HuH-7 (cell line): ENCODE data around the gene CCDC138.

Experiments used
- DNase-seq: peaks from one replicate; pipeline ENCODE4 v3.0.0; 2011; ENCODE audit warnings: low spot score

CCDC138 gene

DNA sequence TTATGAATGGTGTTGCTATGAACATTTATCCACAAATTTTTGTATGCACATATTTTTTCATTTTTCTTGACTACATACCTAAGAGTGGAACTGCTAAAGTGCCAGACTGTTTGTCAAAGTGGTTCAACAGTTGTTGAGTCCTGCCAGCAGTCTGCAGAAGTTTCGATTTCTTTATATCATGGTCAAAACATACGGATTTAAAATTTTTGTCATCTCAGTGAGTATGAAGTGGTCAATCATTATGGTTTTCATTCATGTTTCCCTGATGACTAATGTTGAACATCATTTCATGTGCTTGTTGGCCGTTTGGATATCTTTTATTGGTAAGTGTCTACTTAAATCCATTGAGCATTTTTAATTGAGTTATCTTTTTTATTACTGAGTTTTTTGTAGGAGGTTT lies 39.2 kb downstream of the CCDC138 start:
- no peak for DNase-seq

DNA sequence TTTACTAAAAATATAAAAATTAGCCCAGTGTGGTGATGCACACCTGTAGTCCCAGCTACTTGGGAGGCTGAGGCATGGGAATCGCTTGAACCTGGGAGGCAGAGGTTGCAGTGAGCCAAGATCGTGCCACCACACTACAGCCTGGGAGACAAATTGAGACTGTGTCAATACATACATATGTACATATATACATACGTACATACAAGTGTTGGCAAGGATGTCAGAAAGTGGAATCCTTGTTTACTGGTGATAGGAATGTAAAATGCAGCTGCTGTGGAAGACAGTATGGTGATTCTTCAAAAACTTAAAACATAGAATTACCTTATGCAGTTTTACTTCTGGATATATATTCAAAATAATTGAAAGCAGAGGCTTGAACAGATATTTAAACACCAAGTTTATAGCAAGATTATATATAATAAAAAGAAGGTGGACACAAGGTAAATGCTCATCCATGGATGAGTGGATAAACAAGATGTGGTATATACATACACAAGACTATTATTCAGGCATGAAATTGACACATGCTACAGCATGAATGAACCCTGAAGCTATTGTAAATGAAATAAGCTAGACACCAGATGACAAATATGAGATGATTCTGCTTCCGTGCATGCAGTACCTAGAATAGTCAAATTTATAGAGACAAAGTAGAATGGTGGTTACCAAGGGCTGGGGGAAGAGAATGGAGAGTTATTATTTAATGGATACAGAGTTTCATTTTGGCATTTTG lies 43.2 kb downstream of the CCDC138 start:
- no peak for DNase-seq

DNA sequence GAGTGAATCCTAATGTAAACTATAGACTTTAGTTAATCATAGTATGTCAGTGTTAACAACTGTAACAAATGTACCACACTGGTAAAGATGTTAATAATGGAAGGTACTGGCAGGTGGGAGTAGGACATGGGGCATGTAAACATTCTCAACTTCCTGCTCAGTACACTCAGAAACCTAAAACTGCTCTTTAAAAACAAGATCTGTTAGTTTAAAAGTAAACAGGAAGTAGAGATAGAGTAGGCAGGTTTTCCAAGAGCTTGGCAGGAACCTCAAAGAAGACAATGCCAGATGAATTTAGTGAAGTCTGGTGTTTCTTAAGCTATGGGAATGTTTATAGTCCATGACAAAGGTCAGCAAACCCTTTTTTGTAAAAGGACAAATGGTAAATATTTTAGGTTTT lies 46.6 kb downstream of the CCDC138 start:
- peak; percentile 2 for DNase-seq

DNA sequence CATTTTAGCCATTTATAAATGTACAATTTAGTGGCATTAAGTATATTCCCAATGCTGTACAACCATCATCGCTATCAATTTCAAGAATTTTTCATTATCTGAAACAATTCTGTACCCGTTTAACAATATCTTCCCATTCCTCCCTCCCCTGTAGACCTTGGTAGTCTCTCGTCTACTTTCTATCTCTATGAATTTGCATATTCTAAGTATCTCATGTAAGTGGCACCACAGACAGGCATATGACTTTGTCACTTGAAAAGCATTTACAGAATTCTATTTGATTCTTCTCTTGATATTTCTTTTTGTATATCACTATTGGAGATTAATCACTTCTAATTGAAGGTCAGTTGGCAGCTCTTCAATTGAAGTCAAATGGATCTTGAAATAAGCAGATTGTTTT lies 48.0 kb downstream of the CCDC138 start:
- no peak for DNase-seq

DNA sequence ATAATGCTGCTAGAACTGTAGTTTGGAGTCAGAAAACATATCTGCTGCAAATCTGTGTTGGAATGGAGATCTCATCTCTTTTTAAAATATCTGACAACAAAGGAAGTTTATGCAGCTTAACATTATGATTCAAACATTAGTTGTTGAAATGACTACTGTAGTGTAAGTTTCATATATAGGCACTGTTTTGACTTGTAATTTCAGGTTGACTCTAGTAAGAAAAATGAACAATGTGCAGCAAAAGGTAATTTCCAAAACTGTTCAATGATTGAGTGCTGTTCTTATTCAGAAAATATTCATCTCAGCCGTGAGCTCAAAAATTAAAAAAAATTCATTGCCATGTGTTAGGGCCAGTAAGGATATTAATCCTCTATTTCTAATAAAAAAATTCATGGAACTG lies 48.5 kb downstream of the CCDC138 start:
- DNase-seq: no peak

DNA sequence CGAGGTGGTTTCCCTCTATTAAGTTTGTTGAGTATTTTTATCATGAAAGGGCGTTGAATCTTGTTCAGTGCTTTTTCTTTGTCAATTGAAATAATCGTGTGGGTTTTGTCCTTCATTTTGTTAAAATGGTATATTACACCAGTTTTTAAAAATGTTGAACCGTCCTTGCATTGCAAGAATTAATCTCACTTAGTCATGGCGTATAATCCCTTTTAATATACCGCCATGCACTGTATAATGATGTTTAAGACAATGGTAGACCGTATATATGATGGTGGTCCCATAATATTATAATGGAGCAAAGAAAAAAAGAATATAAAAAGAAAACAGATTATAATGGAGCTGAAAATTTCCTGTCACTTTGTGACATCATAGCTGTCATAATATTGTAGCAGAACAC lies 50.6 kb downstream of the CCDC138 start:
- no peak for DNase-seq

DNA sequence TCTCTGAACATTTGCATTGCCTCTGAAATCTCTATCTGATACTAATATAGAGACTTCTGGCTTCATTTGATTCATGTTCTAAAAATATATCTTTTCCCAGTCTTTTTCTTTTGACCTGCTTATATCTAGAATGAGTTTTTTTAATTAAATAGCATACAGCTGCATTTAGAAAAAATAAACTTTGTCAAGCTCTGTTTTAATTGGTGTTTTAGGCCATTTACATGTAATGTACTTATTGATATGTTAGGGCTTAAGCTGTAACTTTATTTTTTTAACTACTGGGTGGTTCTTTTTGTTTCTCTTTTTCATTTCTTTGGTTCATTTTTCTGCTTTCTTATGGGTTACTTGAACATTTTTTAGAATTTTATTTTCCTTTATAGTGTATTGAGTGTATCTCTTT lies 54.9 kb downstream of the CCDC138 start:
- no peak for DNase-seq

DNA sequence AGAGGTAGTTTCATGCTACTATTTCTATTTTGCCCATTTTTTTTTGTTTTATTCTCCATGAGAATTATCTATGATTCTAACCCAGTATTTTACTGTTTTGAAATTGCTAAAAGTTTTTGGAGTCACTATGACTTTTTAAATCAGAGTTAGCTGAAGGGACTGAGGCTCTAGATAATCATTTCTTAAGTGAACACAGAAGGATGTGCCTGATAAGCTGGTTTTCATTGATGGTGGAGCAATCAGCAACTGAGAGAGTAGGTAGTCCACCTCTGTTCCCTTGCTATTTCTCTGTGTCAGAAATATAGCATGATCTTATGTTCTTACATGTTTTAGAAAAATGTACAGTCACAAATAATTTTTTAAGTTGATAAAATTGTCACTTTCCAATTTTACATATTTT lies 59.4 kb downstream of the CCDC138 start:
- DNase-seq: no peak

DNA sequence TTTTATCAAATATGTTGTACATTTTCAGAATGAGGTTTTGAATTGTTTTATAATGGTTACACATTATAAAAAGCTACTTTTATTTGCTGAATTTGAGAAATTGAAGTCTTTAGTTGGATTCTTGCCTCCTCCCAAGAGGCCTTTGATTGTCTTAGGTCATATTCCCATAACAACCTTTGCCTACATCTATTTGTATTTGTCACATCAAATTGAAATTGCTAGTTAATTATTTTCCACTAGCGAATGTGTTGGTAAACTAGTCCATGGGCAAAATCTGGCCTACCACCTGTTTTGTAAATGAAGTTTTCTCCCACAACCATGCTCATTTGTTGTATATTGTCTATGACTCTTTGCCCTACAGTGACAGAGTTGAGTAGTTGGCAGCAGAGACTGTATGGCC lies 60.4 kb downstream of the CCDC138 start:
- DNase-seq: no peak

DNA sequence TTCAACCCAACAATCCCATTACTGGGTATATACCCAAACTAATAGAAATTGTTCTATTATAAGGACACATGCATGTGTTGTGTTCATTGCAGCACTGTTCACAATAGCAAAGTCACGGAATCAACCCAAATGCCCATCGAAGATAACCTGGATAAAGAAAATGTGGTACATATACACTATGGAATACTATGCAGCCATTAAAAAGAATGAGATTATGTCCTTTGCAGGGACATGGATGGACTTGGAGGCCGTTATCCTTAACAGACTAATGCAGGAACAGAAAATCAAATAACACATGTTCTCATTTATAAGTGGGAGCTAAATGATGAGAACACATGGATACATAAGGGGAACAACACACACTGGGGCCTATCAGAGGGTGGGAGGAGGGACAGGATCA lies 65.8 kb downstream of the CCDC138 start:
- DNase-seq: no peak

DNA sequence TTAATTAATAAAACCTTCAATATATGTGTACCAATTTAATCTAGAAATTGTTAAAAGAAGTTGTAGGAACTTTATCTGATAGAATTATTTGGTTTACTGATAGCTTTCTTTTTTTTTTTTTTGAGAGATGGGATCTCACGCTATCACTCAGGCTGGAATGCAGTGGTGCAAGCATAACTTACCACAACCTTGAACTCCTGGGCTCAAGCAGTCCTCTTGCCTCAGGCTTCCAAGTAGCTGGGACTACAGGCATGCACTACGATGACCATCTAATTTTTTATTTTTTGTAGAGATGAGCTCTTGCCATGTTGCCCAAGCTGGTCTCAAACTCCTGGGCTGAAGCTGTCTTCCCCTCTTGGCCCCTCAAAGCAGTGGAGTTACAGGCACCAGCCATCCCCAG lies 66.8 kb downstream of the CCDC138 start:
- DNase-seq: no peak

DNA sequence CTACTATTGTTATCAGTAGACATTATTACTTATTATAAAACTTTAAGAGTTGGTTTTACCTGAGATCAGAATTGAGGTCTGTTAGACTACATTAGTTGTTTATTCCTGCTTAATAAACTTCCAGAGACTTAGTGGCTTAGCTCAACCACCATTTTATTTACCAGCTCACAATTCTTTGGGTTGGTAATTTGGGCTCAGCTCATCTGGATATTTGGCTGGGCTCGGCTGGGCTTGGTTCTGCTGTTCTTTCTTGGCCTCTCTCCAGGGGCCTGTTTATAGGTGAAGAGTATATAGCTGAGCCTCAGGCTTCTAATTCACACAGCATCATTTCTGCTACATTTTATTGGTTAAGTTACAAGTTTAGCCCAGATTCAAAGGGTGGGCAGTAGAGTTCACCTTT lies 67.9 kb downstream of the CCDC138 start:
- no peak for DNase-seq

DNA sequence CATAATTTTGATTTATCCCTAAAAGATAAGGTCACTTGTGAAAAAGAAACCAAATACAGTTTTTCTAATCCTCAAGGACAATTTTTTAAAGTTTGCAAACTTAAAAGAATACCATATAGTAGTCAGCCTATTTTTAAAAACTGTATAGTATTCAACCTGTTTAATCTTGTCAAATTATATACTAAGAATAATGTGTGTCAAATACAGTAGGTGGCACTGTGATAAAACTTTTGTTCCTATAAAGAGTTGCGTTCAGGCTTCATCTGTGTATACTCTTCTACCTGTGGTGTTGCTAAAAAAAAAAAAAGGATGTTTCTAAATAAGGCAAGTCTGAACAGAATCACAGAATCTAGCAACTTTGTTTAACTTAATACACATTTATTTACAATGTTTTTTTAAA lies 68.6 kb downstream of the CCDC138 start:
- DNase-seq: no peak

DNA sequence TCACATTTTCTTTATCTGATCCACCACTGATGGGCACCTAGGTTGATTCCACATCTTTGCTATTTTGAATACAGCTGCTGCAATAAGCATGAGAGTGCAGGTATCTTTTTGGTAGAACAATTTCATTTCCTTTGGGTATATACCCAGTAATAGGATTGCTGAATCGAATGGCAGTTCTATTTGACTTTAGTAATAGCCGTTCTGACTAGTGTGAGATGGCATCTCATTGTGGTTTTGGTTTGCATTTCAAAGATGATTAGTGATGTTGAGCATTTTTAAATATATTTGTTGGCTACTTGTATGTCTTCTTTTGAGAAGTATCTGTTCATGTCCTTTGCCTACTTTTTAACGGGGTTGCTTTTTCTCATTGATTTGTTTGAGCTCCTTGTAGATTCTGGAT lies 72.3 kb downstream of the CCDC138 start:
- DNase-seq: no peak

DNA sequence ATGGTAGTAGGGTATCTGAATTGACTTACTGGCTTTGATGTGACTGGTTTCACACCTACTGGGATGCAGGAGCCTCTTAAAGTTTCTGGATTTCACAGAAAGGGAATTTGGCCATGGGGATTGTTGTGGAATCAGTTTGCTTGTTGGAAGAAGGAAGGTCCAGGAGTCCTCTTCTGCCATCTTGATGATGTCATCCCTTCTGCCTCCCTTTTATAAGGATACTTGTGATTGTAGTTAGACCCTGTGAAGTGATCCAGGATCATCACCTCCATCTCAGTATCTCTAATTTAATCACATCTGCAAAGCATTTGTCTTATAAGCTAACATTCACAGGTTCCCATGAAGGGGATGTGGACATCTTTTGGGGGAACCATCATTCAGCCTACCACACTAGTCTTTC lies 79.5 kb downstream of the CCDC138 start:
- DNase-seq: no peak

DNA sequence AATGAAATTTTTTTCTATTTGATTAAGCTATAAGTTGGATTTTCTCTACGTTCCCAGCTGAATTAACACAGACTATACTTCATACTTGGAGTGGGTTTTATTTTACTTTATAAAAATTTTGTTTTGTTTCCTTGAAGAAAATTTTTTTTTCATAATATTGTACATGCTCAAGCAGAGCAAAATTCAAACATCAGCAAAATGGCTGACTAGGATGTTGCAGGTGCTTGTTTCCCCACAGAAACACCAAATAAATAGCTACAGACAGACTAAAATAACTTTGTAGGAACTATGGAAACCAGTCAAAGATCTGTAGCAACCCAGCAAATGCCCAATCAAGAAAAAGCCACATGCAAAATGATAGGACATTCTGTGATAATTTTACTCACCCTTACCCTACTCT lies 82.3 kb downstream of the CCDC138 start:
- DNase-seq: no peak

DNA sequence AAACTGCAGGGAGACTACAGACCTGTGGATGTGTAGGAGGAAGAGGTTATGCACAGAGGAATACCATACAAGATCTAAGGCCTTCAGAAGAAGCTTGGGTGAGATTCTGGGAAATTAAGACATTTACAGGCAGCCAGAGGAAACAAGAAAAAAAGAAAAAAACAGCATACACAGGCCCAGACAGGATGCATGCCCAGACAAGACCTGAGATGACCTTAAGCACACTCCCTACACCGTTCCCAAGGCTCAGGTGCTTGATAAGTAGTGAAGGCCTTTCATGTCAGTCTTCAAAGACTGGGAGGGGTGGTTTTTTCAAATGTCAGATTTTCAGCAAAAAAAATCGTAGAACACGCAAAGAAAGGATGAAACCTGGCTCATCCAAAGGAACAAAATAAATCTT lies 83.0 kb downstream of the CCDC138 start:
- no peak for DNase-seq

DNA sequence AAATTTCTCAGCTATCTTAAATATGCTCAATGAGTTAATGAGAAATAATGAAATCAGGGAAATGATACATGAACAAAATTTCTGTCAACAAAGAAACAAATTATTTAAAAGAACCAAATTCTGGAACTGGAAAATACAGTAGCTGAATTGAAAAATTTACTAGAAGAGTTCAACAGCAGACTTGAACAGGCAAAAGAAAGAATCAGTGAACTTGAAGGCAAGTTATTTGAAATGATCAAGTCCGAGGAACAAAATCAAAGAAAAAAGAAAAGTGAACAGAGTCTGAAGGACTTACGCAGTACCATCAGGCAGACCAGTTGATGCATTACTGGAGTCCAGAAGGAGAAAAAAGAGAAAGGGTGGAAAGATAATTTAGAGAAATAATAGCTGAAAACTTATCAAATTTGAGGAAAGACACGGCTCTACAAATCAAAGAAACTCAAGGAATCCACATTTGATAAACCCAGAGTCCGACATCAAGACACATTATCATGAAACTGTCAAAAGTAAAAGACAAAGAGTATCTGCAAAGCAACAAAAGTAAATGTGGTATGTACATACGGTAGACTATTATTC lies 83.6 kb downstream of the CCDC138 start:
- no peak for DNase-seq

DNA sequence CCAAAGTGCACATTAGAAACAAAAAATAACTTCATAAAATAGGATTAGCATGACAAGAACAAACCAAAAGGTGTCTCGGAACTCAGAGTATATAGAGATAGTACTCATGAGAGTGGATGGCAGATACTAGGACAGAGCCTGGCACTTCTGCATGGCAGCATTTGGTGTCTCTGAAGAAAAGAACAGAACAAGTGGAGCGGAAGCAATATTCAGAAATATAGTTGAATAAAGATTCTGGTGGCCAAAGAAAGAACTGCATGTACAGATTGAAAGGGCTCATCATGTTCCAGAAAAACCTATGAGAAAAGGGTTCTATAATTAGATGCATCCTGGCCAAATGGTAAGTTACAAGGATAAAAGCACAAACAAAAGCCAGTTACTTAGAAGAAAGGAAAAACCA lies 90.9 kb downstream of the CCDC138 start:
- DNase-seq: no peak

DNA sequence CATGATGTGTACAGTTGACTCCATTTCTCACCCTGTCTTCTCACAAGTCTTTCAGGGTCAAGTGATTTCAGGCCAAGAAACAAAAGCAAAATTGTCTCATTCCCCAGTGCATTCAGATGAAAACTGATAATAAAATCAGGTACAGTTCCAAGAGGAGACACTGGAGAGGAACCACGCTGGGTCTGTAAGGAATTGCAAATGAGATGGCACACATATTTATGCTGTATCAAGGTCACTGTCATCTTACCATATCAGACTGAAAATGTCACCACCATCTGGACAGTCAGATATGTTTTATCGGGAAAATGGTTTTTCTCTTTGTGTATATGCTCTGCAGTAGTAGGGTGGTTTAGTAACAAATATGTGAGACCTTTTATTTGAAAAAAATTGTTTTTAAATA lies 91.7 kb downstream of the CCDC138 start:
- DNase-seq: no peak

DNA sequence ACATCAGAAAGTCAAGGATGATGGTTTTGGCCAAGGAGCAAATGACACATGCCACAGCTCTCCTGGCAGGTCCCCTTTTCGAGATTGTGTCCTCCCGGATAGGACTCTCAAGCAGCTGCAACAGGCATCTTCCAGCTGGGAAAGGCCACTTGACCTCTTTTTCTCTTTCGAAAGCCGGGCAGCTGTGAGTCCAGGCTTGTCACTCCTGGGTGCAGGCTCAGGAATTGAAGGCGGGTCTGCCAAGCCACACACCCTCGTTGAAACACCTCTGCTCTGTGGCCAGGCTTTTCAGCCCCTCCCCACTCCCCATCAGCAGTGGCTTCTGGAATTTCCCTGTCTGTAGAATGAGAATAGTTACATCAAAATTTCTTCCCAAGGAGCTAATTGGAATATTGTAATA lies 98.0 kb downstream of the CCDC138 start:
- no peak for DNase-seq

DNA sequence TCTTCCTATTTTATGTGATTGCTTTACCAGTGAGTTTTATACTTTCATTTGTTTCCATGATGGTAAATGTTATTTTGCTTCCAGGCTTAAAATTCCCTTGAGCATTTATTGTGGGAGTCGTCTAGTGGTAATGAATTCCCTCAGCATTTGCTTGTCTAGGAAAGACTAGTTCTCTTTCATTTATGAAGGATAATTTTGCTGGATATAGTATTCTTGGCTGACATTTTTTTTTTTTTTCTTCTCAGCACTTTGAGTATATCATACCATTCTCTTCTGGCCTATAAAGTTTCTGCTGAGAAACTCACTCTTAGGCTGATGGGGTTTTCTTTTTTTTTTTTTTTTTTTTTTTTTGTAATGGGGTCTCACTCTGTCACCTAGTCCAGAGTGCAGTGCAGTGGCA lies 103.3 kb downstream of the CCDC138 start:
- no peak for DNase-seq

DNA sequence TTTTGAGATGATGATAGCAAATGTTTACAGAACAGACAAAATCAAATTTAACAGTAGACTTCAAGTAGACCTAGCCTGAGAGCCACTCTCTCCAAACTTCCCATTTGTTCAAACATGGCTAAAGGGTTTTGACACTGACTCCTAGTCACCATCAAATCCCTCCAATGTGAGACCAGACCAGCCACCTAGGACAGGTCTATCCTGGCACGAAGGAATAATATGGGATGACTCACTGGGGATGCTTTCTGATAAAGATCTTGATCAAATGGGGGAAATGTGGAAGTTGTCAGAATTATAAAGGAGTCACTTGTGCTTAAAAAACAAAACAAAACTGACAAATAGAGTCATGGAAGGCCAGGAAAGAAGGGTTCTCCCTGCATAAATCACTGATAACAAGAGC lies 106.7 kb downstream of the CCDC138 start:
- DNase-seq: no peak

DNA sequence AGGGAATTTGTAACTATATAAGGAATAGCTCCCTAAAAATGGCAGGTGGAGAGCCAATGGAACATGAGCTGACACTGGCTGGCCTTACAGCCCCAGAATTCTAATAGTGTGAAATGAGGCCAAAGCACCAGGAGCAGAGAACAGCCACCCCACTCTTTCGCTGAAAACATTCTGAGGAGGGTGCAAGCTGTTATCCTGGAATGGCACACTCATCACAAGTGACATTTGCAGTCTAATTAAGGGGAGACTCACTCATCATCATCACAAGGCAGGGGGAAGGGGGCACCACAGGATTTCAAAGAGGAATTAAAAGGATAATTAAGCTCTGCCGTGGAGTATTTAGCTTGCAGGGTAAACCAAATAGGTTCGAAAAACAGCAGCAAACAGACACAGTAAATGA lies 108.2 kb downstream of the CCDC138 start:
- DNase-seq: no peak
